Neural progenitor cell (in vitro differentiated cells): ENCODE measurements around the gene NOVA2. TPM values are rescaled to one million over a fixed set of nuclear protein-coding genes. Genes with fewer than 3 reads are reported as not detected.
A peak's percentile ranks its signal among the peaks of the same experiment; 100 is the strongest.

Experiments
- DNase-seq: peaks from one replicate; pipeline ENCODE4 v3.0.0-alpha.2; 2016; ENCODE audit warnings: low spot score
- H2AFZ ChIP-seq: fragments of 200-600 bp; sonication (generic); replicated peaks from 2 replicates; pipeline ENCODE4 v1.6.1; 2016; ENCODE audit warnings: antibody characterized with exemption
- H3F3A ChIP-seq: fragments of 200-600 bp; sonication (generic); 2 replicates; pipeline ENCODE4 v1.6.1; 2016; ENCODE audit warnings: antibody characterized with exemption, low read depth
- H3K27ac ChIP-seq: fragments of 200-600 bp; sonication (generic); 2 replicates; pipeline ENCODE4 v1.5.1; 2016; ENCODE audit warnings: mild to moderate bottlenecking
- H3K27me3 ChIP-seq: fragments of 200-600 bp; sonication (generic); 2 replicates; pipeline ENCODE4 v1.6.1; 2016; ENCODE audit warnings: mild to moderate bottlenecking, moderate library complexity
- H3K36me3 ChIP-seq: fragments of 200-600 bp; sonication (generic); 2 replicates; pipeline ENCODE4 v1.5.1; 2016
- H3K4me1 ChIP-seq: fragments of 200-600 bp; sonication (generic); 2 replicates; pipeline ENCODE4 v1.6.1; 2016; ENCODE audit warnings: mixed run types
- H3K4me2 ChIP-seq: fragments of 200-600 bp; sonication (generic); 2 replicates; pipeline ENCODE4 v1.6.1; 2016
- H3K4me3 ChIP-seq: fragments of 200-600 bp; sonication (generic); 2 replicates; pipeline ENCODE4 v1.5.1; 2016
- H3K79me2 ChIP-seq: fragments of 200-600 bp; sonication (generic); 2 replicates; pipeline ENCODE4 v1.6.1; 2016; ENCODE audit warnings: low read depth
- H3K9ac ChIP-seq: fragments of 200-600 bp; sonication (generic); 2 replicates; pipeline ENCODE4 v1.6.1; 2016
- H3K9me3 ChIP-seq: fragments of 200-600 bp; sonication (generic); 2 replicates; pipeline ENCODE4 v1.5.1; 2016; ENCODE audit warnings: low read depth
- H4K20me1 ChIP-seq: fragments of 200-600 bp; sonication (generic); 2 replicates; pipeline ENCODE4 v1.6.1; 2016; ENCODE audit warnings: low read depth
- H3K27ac Mint-ChIP-seq: 3 replicates; pipeline ENCODE4 v1.8.0; 2021; ENCODE audit warnings: mixed read lengths
- H3K27me3 Mint-ChIP-seq: 2 replicates; pipeline ENCODE4 v1.8.0; 2022; ENCODE audit warnings: low read depth, mild to moderate bottlenecking, inconsistent platforms, moderate library complexity, mixed read lengths; ENCODE audit not compliant: insufficient read depth
- H3K36me3 Mint-ChIP-seq: 3 replicates; pipeline ENCODE4 v1.8.0; 2021; ENCODE audit warnings: mixed read lengths
- H3K4me1 Mint-ChIP-seq: 3 replicates; pipeline ENCODE4 v1.8.0; 2021; ENCODE audit warnings: mixed read lengths
- H3K4me3 Mint-ChIP-seq: 3 replicates; pipeline ENCODE4 v1.8.0; 2021; ENCODE audit warnings: mild to moderate bottlenecking, moderate library complexity, mixed read lengths
- H3K9me3 Mint-ChIP-seq: 3 replicates; pipeline ENCODE4 v1.8.0; 2020; ENCODE audit warnings: mixed read lengths
- CTCF ChIP-seq: fragments of 200-600 bp; sonication (generic); IDR thresholded peaks from 2 replicates; pipeline ENCODE4 v1.5.1; 2017; ENCODE audit warnings: antibody characterized with exemption, mild to moderate bottlenecking
- EZH2 ChIP-seq: fragments of 200-600 bp; sonication (generic); IDR thresholded peaks from 2 replicates; pipeline ENCODE4 v1.6.1; 2017; ENCODE audit warnings: antibody characterized with exemption, mild to moderate bottlenecking, moderate library complexity
- EZH2phosphoT487 ChIP-seq: fragments of 200-600 bp; sonication (generic); IDR thresholded peaks from 2 replicates; pipeline ENCODE4 v1.6.1; 2017; ENCODE audit warnings: antibody characterized with exemption
- total RNA-seq: library from RNA; depleted of rRNA; stranded (reverse); fragments of >200 nt; gene quantifications from 2 replicates; pipeline ENCODE4 v1.2.3, GENCODE V29; 2015; ENCODE audit warnings: low replicate concordance

Gene NOVA2
- total RNA-seq, 1 donor from 2014 or later: 3.9 TPM

GRCh38 chr19:45889210-45889885, 84.3 kb downstream of the NOVA2 start:
- Histone ChIP-seq H3K9ac (no peak overlapping the region), H3K27me3 (no peaks in the 10 kb centered on the region), H3K4me2 (no peak overlapping the region), H3K9me3 (no peaks in the 10 kb centered on the region), H3K27ac (no peak overlapping the region), H2AFZ (no peak overlapping the region), H3K4me1 (peaks cover 6% of the 10 kb centered on the region), H4K20me1 (peaks cover 13% of the 10 kb centered on the region), H3K36me3 (no peaks in the 10 kb centered on the region), H3K79me2 (peaks cover 13% of the 10 kb centered on the region), H3F3A (peaks cover 31% of the 10 kb centered on the region), H3K4me3 (no peak overlapping the region)
- peaks cover 8% of the 10 kb centered on the region for H3K27me3 Mint-ChIP-seq
- peaks cover 16% of the 10 kb centered on the region for H3K4me1 Mint-ChIP-seq
- H3K4me3 Mint-ChIP-seq: no peak overlapping the region
- H3K9me3 Mint-ChIP-seq: no peaks in the 10 kb centered on the region
- TF ChIP-seq EZH2phosphoT487 (no peak), EZH2 (no peak), CTCF (no peak)
- peaks cover 4% of the 10 kb centered on the region for H3K36me3 Mint-ChIP-seq
- DNase-seq: no peak
- H3K27ac Mint-ChIP-seq: no peak overlapping the region

- Histone ChIP-seq H3K36me3 (no peaks in the 10 kb centered on the region), H3F3A (peaks cover 40% of the 10 kb centered on the region), H3K79me2 (peaks cover 21% of the 10 kb centered on the region), H3K27me3 (no peaks in the 10 kb centered on the region), H2AFZ (peak overlapping the region; percentile 89), H4K20me1 (peaks cover 27% of the 10 kb centered on the region), H3K4me3 (peak overlapping the region; percentile 70), H3K4me2 (peak overlapping the region; percentile 82), H3K4me1 (peaks cover 15% of the 10 kb centered on the region), H3K9me3 (no peaks in the 10 kb centered on the region), H3K27ac (peak overlapping the region; percentile 67), H3K9ac (peak overlapping the region; percentile 76)
- no peak for TF ChIP-seq EZH2
- no peak for TF ChIP-seq EZH2phosphoT487
- no peak for TF ChIP-seq CTCF
- peak overlapping the region; percentile 97 for H3K27ac Mint-ChIP-seq
- H3K4me3 Mint-ChIP-seq: peak overlapping the region; percentile 98
- H3K9me3 Mint-ChIP-seq: no peaks in the 10 kb centered on the region
- H3K36me3 Mint-ChIP-seq: peaks cover 8% of the 10 kb centered on the region
- H3K27me3 Mint-ChIP-seq: peaks cover 10% of the 10 kb centered on the region
- H3K4me1 Mint-ChIP-seq: peaks cover 28% of the 10 kb centered on the region
- peak; percentile 48 for DNase-seq
Observed at GRCh38 chr19:45887200-45887710, 86.4 kb downstream of the NOVA2 start.

GRCh38 chr19:45886427-45887199, 87.1 kb downstream of the NOVA2 start:
- Histone ChIP-seq H3F3A (peaks cover 44% of the 10 kb centered on the region), H3K36me3 (no peaks in the 10 kb centered on the region), H3K4me1 (peaks cover 21% of the 10 kb centered on the region), H2AFZ (peak overlapping the region; percentile 89), H3K79me2 (peaks cover 21% of the 10 kb centered on the region), H3K9ac (peak overlapping the region; percentile 76), H3K4me2 (peak overlapping the region; percentile 82), H4K20me1 (peaks cover 27% of the 10 kb centered on the region), H3K4me3 (peak overlapping the region; percentile 70), H3K27me3 (no peaks in the 10 kb centered on the region), H3K9me3 (no peaks in the 10 kb centered on the region), H3K27ac (peak overlapping the region; percentile 67)
- Mint-ChIP-seq H3K9me3 (no peaks in the 10 kb centered on the region), H3K27ac (peak overlapping the region; percentile 97), H3K4me3 (peak overlapping the region; percentile 98), H3K27me3 (peaks cover 11% of the 10 kb centered on the region), H3K36me3 (peaks cover 8% of the 10 kb centered on the region), H3K4me1 (peaks cover 28% of the 10 kb centered on the region)
- DNase-seq: peak; percentile 97
- no peak for TF ChIP-seq EZH2
- TF ChIP-seq EZH2phosphoT487: no peak
- TF ChIP-seq CTCF: no peak
